Activated CD8-positive, alpha-beta memory T cell treated with anti-CD3 and anti-CD28 coated beads for 4 hours (primary cell): ENCODE data around the gene LLGL1.
"Not testable (repeated sequence)": the region's sequence is repeated elsewhere in the genome, so short reads cannot be mapped to it uniquely, and the experiment has no call there.

ENCODE experiments used
- DNase-seq, 2 donors: peaks; one replicate each; pipeline ENCODE4 v3.0.0-alpha.2; 2020; ENCODE audit warnings: low read depth in 2 of 2

The LLGL1 gene

GRCh38 chr17:18194394-18194793 is 31.0 kb upstream of the LLGL1 start:
- DNase-seq = no peak

- DNase-seq = no peak
Measured at GRCh38 chr17:18194804-18195203, 30.6 kb upstream of the LLGL1 start.

- no peak for DNase-seq
Measured at GRCh38 chr17:18195246-18195645, 30.2 kb upstream of the LLGL1 start.

DNA sequence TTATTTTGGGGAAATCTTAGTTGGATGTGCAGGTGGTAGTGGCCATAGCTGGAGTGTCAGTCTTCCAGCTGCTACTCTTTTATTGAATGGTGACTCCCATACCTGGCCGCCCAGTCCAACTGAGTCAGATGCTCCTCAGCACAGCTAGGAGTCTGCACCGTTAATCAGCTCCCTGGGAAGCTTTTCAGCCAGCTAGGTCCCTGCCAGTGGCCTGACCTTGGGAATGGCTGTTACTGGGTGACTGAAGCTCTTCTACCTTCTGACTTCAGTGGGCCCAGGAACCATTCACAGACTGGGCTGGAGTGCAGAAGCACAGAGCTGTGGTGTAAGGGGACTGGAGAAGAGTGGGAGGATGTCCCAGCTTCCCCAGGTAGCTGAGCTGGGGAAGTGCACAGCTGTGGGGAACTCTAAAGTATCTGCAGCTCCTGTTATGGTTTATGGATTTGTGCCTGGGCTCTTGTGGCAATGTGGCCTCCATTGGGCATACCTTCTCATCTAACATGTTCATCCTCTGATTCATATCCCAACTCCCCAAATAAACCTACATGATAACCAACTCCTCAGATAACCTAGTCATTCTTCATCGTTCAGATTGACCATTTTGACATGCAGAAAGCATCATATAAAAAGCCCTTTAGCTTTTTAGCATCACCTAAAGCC is 27.8 kb upstream of the LLGL1 start:
- DNase-seq = no peak

GRCh38 chr17:18198530-18198929 is 26.9 kb upstream of the LLGL1 start:
- DNase-seq = no peak

DNA sequence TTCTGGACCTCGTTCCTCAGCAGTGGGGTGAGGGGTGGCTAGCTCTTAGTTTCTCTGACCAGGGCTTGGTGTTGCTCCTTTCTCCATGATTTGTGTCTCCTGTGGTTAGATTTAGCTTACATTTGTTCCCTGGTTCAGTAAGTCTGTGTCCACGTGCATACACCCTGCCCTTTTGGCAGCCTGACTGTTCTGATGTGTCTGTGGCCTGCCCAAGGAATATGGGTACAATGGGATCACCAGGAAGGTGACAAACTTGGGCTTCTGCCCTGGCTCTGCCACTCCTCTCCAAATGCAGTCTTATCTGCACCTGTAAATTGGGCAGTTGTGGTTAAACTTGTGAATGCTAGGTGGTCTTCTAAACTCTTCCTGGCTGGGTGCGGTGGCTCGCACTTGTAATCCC is 24.3 kb upstream of the LLGL1 start:
- no peak for DNase-seq

DNA sequence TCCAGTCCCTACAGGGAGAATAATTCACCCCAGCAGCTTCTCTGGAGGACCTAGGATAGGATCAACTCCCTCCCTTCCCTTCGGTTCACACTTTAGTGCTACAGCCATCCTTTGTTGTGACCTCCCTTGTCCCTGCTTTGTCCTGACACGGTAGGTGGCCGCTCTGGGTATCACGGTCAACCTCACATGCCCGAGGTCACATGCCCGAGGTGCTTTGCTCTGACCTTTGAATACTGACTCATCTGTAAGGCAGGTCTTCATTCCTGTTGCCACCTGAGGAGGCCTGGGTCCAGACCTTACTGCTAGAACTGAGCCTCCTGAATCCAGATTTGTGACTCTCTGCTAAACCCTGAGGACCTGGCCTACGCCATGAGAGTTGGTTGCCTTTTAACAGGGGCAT is 22.1 kb upstream of the LLGL1 start:
- DNase-seq = no peak

GRCh38 chr17:18205861-18206260 is 19.6 kb upstream of the LLGL1 start:
- DNase-seq = no peak

DNA sequence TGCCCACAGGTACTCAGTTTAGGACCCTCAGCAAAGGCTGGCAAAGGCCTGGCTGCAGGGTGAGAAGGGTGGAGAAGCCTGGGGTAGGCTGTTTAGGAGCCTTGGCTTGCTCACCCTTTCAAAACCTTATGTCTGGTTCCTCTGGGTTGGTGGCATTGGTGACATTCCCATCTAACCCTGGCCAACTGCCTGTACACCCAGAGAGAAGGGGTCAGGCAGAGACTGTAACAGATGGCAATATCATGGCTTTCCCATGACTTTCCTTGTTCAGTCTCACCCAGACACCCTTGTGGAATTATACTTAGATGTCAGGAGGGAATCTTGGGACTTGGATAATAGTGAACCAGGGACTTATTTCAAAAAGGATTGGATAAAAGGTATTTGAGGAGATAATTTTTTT is 18.5 kb upstream of the LLGL1 start:
- DNase-seq = no peak

- DNase-seq = no peak
Measured at GRCh38 chr17:18208092-18208491, 17.3 kb upstream of the LLGL1 start.

GRCh38 chr17:18213666-18214270 is 11.7 kb upstream of the LLGL1 start:
- no peak for DNase-seq

GRCh38 chr17:18216906-18217305 is 8.5 kb upstream of the LLGL1 start:
- not testable (repeated sequence) for DNase-seq

GRCh38 chr17:18217412-18218015 is 7.9 kb upstream of the LLGL1 start:
- DNase-seq = peak; percentile 49 to 58

DNA sequence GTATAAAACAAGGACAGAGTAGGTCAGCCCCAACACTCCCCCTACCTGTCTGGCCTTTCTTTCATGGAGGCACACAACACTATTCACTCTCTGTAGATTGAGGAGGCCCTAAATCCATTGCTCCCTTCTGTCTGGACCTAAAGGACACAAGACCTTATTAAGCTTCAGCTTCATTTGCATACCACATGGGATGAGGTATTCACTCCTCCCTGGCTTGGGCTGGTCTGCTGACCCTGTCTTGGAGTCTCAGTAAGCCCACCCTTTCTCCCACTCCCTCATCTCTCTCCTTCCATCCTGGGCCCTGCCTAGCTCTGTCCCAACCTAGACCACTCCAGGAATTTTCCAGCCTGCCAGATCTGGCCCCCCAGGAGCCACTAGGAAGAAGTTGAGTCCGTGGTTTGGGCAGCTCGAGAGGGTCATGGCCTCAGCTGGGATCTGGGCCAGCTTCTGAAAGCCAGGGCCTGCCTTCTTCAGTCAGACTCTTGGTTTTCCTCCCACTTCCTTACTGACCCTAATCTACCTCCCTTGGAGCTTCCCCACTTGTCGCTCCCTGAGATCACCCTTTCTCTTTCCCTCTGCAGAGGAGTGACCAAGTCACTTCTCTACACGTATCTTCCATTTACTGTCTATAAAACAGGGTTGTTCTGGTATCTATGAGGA is 6.5 kb upstream of the LLGL1 start:
- DNase-seq = no peak

GRCh38 chr17:18224053-18224386 is 1.4 kb upstream of the LLGL1 start:
- DNase-seq = no peak

DNA sequence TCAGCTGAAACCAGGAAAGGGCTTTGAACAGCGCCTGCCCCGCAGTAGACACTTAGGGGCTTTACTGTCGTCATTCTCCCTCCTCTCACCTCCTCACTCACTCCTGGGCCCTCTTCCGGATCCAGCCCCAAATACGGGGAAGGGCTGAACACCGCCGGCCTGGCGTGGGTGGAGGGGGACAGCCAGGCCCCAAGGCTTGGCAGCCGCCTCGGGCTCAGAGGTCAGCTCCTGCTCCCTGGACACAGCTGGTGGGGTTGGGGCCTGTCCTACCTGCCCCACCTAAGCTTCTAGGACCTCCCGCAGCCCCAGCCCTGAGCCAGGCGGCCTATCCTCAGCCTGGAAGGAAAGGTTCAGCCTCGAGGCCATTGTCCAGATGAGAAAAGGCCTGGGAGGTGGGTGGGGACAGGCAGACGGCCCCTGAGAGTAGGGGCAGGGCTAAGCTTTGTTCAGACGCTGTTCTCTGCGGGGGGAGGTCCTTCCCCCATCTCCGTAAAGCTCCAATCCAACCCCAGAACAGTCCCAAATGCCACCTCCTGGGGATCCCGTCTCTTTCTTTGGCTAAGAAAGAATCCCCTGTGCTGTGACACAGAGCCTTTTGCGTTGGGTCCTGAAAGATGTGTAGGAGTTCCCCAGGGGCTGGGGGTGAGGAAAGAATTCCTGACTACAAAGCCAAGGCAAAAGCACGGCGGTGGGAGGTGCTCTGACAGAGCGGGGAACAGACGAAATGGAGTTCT is 881 bp upstream of the LLGL1 start:
- DNase-seq = no peak

- no peak for DNase-seq
Measured at GRCh38 chr17:18225642-18226283, 328 bp downstream of the LLGL1 start.

DNA sequence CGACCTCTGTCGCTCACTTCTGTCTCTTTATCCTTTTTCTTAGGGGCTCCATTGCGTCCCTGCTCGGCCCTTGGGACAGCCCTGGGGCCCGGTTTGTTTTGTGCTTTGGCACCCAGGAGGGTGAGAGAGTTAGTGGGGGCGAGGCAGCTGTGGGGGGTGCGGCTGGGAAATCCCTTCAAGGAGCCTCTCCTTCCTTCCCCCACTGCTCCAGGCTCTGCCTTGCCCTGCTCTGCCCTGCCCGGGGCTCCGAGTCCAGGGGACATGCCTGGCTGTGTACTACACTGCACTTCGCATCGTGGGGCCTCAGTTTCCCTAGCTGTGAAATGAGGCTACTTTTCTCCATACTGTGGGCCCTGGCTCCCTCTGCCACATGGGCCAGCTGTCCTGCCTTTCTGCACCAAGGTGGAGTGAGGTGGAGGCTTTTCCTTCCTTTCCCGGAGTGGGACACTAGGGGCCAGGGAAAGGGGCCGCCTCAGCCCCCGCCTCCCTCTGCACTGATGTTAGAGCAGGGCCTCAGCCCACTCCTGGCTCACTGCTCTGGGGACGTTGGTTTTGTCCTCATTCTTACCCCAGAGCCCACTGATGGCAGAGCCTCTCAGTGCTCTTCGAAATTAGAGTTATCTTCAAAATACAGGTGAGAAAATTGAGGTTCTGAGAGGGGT is 980 bp downstream of the LLGL1 start:
- no peak for DNase-seq

- DNase-seq = no peak
Measured at GRCh38 chr17:18227635-18228034, 2.2 kb downstream of the LLGL1 start.

GRCh38 chr17:18228176-18228682 is 2.8 kb downstream of the LLGL1 start:
- no peak for DNase-seq

DNA sequence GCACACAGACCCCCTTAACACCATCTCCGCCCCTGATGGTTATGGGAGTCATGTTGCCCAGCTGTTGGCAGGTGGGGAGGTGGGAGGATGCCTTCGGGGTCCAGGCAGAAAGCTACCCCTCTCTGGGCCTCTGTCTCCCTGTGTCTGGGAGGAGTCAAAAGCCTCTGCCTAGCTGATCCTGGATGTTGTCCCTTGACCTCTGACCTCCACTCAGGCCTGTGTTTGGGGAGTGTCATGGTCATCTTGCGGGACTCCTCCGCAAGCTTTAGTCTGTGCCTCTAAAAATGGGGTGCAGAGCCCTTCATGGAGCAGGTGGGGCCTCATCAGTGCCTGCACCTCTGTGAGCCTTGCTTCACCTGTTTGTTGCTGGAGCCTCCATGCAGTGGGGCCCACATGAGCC is 3.8 kb downstream of the LLGL1 start:
- DNase-seq = no peak
